OCI-LY7 (cell line): ENCODE data around the gene GBP3.

ENCODE experiments used
- EZH2phosphoT487 ChIP-seq: fragments of 200-600 bp; sonication (generic); IDR thresholded peaks from 2 replicates; pipeline ENCODE4 v1.6.1; 2018; ENCODE audit warnings: low read depth, borderline replicate concordance, mild to moderate bottlenecking, mixed run types, antibody characterized with exemption, low read length, moderate library complexity, mixed read lengths
- TF ChIP-seq, protein P1 (sequence below): fragments of 200-600 bp; sonication (generic); conservative IDR thresholded peaks from 2 replicates; pipeline ENCODE4 v1.5.1; 2014; ENCODE audit warnings: mild to moderate bottlenecking, antibody characterized with exemption, low read length, moderate library complexity, mixed read lengths

DNA sequence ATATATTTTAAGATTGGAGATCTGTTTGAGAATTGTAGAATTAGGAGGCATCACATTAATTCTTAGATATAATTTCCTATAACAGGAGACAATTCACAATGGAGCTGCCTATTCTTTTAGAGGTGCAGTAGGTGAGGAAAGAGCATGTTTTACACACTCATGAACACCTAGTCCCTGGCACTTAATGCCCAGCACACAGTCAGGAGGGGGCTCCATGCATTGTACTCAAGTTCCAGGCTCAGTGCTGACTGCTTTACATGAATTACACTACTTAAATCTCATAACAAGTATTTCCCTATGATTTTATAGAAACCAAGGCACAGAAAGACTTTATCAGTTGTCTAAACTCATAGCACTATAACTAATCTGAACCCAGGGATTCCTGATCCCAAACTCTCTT is 360 bp upstream of the GBP3 start:
- TF ChIP-seq, protein P1, sequence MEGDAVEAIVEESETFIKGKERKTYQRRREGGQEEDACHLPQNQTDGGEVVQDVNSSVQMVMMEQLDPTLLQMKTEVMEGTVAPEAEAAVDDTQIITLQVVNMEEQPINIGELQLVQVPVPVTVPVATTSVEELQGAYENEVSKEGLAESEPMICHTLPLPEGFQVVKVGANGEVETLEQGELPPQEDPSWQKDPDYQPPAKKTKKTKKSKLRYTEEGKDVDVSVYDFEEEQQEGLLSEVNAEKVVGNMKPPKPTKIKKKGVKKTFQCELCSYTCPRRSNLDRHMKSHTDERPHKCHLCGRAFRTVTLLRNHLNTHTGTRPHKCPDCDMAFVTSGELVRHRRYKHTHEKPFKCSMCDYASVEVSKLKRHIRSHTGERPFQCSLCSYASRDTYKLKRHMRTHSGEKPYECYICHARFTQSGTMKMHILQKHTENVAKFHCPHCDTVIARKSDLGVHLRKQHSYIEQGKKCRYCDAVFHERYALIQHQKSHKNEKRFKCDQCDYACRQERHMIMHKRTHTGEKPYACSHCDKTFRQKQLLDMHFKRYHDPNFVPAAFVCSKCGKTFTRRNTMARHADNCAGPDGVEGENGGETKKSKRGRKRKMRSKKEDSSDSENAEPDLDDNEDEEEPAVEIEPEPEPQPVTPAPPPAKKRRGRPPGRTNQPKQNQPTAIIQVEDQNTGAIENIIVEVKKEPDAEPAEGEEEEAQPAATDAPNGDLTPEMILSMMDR: no peak
- TF ChIP-seq EZH2phosphoT487: no peak
